ENCODE measurements around the gene ARRDC1. TPM values are rescaled to one million over a fixed set of nuclear protein-coding genes. Genes with fewer than 3 reads are reported as not detected.
"Not testable (repeated sequence)": the region's sequence is repeated elsewhere in the genome, so short reads cannot be mapped to it uniquely, and the experiment has no call there.

The ARRDC1 gene
- polyA plus RNA-seq, 2 of the 4 experiments (the other 2 are of a cell fraction): 20.7 to 22.5 TPM

GRCh38 chr9:137592767-137593166, 12.7 kb upstream of the ARRDC1 start:
- H3K4me1 ChIP-seq: peaks cover 15% of the 10 kb centered on the region; the same call in 1 of the 3 replicates
- TF ChIP-seq CBX2 (IDR thresholded peaks at IDR 0.05; ENCODE audit: borderline replicate concordance, low read depth) (no peak), RFX5 (IDR thresholded peaks at IDR 0.05) (no peak), ESRRA (IDR thresholded peaks at IDR 0.05; ENCODE audit: borderline replicate concordance, low read length) (no peak), JUN (IDR thresholded peaks at IDR 0.05) (no peak), CTCF (IDR thresholded peaks at IDR 0.05) (no peak), TP53 (CRISPR knock-in tag; IDR thresholded peaks at IDR 0.05) (no peak), CEBPB (IDR thresholded peaks at IDR 0.05) (no peak), RARB (CRISPR knock-in tag; IDR thresholded peaks at IDR 0.05) (no peak), FOSB (CRISPR knock-in tag; IDR thresholded peaks at IDR 0.05) (no peak), HDAC2 (IDR thresholded peaks at IDR 0.05) (no peak), ZSCAN20 (CRISPR knock-in tag; IDR thresholded peaks at IDR 0.05) (no peak), NFE2L2 (conservative IDR thresholded peaks at IDR 0.05; ENCODE audit: low read length) (no peak), BCL3 (IDR thresholded peaks at IDR 0.05) (no peak), ZNF302 (CRISPR knock-in tag; IDR thresholded peaks at IDR 0.05) (no peak), RNF2 (IDR thresholded peaks at IDR 0.05; ENCODE audit: borderline replicate concordance, low read depth) (no peak), ELK1 (IDR thresholded peaks at IDR 0.05; ENCODE audit: low read depth, low read length) (no peak), PBX3 (IDR thresholded peaks at IDR 0.05) (no peak), HOXB5 (CRISPR knock-in tag; IDR thresholded peaks at IDR 0.05) (no peak)
- no peak for ATAC-seq
- no peak overlapping the region for H3K27ac ChIP-seq
- no peak overlapping the region for H3K4me3 ChIP-seq
- H3K4me2 ChIP-seq: no peak overlapping the region
- FAIRE-seq: no peak
- no peak for DNase-seq (ENCODE audit: low read depth in 1 of 2, low spot score in 1 of 2)
- CTCF ChIA-PET: interaction anchor here (0.9 to 18.5 kb wide), 3 partner anchors 9 to 18 kb away, joined by 4 to 175 read pairs (median 6); partner anchors contain the start of gene DPH7
- no peaks in the 10 kb centered on the region for H3K9me3 ChIP-seq
- POLR2A ChIA-PET: no interaction called here
- 81% methylated on average over 7 of the region's 7 CpGs for WGBS (ENCODE audit: missing lambda C conversion rate)

- ATAC-seq (no peak), FAIRE-seq (no peak), DNase-seq (ENCODE audit: low read depth in 1 of 2, low spot score in 1 of 2) (no peak)
- no peak overlapping the region for H3K4me3 ChIP-seq
- H3K4me2 ChIP-seq: no peak overlapping the region
- H3K27ac ChIP-seq: no peak overlapping the region
- ChIA-PET CTCF (interaction anchor here (2.0 to 18.5 kb wide), 2 partner anchors 9 to 12 kb away, joined by 6 to 175 read pairs; partner anchors contain the start of gene DPH7), POLR2A (no interaction called here)
- no peak for TF ChIP-seq HMGXB4 (CRISPR knock-in tag; IDR thresholded peaks at IDR 0.05; ENCODE audit: borderline replicate concordance)
- TF ChIP-seq KDM1A (IDR thresholded peaks at IDR 0.05; ENCODE audit: low read depth): no peak
- H3K9me3 ChIP-seq: no peaks in the 10 kb centered on the region
- peaks cover 15% of the 10 kb centered on the region; the same call in 1 of the 3 replicates for H3K4me1 ChIP-seq
- WGBS (ENCODE audit: missing lambda C conversion rate): 81% methylated on average over 12 of the region's 12 CpGs
Measured at GRCh38 chr9:137593176-137593575, 12.3 kb upstream of the ARRDC1 start.

GRCh38 chr9:137596577-137596976, 8.9 kb upstream of the ARRDC1 start:
- not testable (repeated sequence) for H3K9me3 ChIP-seq; DNase-seq (ENCODE audit: low read depth in 1 of 2, low spot score in 1 of 2); FAIRE-seq; H3K4me3 ChIP-seq; H3K27ac ChIP-seq; H3K4me1 ChIP-seq; H3K4me2 ChIP-seq; ATAC-seq
- CTCF ChIA-PET: interaction anchor here (0.6 to 18.5 kb wide), 2 partner anchors 16 to 38 kb away, joined by 3 to 175 read pairs; partner anchors contain the start of gene DPH7
- POLR2A ChIA-PET: interaction anchor here (1.6 kb wide), 1 partner anchor 9 kb away, joined by 9 read pairs; the partner anchor contains the start of gene ARRDC1
- WGBS (ENCODE audit: missing lambda C conversion rate): 75% methylated on average over 7 of the region's 7 CpGs

All from A549 (cell line).